Amniotic stem cell (primary cell): Measurements from ENCODE around the gene SCN7A.
"Not testable (repeated sequence)": the region's sequence is repeated elsewhere in the genome, so short reads cannot be mapped to it uniquely, and the experiment has no call there.

Experiments
- DNase-seq: peaks from one replicate; lab custom pipeline; 2025; lab: John Stamatoyannopoulos, UW

SCN7A gene

DNA sequence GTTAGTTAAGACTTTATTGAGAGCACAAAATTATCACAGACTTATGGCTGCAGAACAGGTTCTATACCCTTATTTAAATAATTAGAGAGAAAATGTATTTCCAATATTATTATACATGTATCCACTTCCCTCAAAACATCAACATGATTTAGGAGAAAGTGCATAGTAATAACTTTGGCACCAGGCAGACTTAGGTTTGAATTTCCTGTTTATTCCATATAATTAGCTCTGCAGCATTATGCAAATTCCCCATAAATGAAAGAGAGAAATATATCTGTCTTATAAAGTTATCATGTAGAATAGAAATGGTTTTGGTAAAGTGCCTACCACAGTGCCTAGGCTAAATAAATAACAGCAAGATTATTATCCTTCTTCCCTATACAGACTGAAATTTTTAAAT lies 133.6 kb downstream of the SCN7A start:
- no peak for DNase-seq

DNA sequence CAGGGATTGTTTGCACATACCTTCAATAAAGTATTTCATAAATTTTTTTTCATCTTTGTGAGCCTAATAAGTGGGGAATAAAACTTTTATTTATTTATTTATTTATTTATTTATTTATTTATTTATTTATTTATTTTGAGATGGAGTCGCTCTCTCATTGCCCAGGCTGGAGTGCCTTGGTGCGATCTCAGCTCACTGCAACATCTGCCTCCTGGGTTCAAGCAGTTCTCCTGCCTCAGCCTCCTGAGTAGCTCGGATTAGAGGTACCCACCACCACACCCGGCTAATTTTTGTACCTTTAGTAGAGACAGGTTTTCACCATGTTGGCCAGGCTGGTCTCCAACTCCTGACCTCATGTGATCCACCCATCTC lies 136.1 kb downstream of the SCN7A start:
- DNase-seq, result not testable (repeated sequence)

DNA sequence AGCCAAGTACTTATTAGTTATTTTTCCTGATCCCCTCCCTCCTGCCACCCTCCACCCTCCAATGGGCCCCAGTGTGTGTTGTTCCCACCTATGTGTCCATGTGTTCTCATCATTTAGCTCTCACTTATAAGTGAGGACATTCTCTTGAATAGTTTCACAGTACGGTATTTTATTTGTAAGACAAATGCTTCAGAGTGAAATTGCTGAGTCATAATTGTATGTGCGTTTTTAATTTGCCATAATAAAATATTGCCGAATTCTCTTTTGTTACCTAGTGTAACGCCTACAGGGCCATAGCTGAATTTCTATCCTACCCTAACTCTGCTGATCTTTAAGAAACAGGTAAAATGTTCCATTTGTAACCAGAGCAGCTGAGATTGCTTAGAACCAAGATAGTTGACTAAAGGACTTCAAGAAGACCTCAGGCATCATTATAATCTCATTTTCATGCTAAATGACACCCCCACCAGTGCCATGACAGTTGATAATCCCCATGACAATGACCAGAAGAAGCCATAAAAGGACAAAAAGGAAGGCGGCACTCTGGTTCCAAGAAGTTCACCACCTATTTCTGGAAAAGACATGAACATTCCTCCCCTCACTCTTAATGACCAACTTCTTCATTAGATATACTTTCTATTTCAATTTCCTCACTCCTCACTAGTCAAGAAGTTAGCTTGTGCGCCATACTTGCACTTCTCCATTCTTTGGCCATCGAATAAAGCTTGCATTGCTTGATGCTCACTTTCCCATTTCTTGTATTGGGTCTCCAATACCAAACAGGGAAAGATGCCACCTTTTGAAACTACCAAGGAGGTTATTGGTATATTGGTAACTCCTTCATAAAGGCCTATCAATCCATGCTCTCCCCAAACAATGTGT lies 136.7 kb downstream of the SCN7A start:
- DNase-seq, result no peak
